Activated T-cell treated with anti-CD3 and anti-CD28 coated beads for 24 hours (primary cell): ENCODE results near the gene LORICRIN.
A peak's percentile ranks its signal among the peaks of the same experiment; 100 is the strongest.

ENCODE experiments used
- DNase-seq: peaks from one replicate; pipeline ENCODE4 v3.0.0-alpha.2; 2020; ENCODE audit warnings: low read depth

LORICRIN gene

GRCh38 chr1:153259387-153259786, at the start of gene LORICRIN:
TSS of gene LORICRIN (plus strand) at chr1:153259687. CDS start at chr1:153260950, 1,263 bp downstream.
- DNase-seq: no peak

DNA sequence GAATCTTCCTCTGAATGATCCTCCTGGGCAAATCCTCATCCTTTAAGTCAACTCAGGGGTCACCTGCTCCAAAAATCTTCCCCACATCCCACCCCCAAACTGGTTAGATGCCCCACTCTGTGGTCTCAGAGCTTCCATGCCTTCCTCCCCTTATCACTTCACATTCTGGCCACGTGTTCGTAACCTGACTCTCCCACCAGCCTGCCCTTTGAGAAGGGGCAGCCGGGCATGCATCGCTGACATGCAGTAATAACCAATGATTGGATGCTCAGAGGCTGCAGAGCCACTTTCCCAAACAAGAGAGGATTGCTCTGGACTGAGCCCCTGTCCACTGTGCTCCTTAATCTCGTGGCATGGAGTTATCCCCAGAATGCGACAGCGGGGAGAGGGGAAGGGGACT, 49.3 kb upstream of the LORICRIN start:
- no peak for DNase-seq

- DNase-seq: no peak
These were observed 47.3 kb upstream of the LORICRIN start for GRCh38 chr1:153212201-153212600.

GRCh38 chr1:153213519-153213918, 46.0 kb upstream of the LORICRIN start:
- DNase-seq: no peak

DNA sequence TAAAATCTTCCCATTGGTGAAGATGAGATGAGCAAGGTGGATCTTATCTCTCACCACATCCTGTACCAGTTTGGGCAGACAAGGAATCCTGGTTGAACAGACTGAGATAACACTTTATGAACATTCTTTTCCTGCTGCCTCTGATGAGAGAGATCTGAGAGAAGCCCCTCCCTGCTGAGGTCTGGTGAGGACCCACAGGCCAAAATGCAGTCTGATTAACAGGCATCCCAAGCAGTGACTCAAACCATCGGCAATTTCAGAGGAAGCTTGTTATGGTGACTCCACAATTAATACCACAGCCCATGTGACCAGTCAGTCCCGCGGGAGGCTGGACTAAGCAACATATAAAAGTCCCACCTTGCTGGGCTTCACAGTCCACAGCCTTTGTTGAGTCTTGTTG, 42.3 kb upstream of the LORICRIN start, which contains the start of gene PRR9:
Gene PRR9 (plus strand): TSS at position 373 of the 400 bp plus-strand sequence. CDS start 561 bp downstream, outside the sequence.
- DNase-seq: no peak

GRCh38 chr1:153217744-153218416, 41.6 kb upstream of the LORICRIN start:
- no peak for DNase-seq

GRCh38 chr1:153220606-153221303, 38.7 kb upstream of the LORICRIN start:
- no peak for DNase-seq

DNA sequence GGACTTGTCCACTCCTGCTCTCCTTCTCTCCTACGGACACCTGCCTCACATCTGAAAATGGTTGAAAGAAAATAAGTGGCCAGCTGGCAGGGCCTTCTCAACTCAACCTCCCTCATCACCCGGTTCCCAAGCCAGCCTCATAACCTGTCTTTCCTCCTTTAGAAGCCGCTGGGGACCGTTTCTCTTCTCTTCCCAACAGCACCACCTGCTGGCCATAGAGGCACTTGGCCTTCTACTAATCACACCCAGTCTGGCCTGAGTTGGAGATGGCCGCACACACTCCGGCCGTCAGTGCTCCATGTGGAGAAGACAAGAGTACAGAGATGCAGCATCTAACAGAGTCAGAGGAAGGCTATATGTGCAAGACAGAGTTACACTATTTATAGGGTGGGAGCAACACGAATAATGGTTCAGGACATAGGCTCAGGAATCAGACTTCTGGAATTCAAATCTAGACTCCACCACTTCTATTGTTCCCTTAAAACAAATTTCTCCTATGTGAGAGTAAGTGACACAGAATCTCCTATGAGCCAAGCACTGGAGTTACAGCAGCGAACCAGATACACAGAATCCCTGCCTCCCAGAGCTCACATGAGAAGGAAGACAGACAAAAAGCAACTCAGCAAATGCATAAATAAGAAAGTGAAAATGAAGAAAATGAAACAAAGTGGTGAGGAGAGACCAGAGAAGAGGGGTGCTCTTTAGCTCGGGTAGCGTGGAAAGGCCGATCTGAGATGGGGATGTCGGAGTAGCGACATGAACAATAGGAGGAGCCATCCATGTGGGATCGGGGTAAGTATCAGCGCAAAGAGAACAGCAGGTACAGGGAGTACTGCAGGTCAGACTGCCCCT, 36.2 kb upstream of the LORICRIN start:
- peak; percentile 40 for DNase-seq

GRCh38 chr1:153227810-153228209, 31.7 kb upstream of the LORICRIN start:
- no peak for DNase-seq

- no peak for DNase-seq
These were observed 31.0 kb upstream of the LORICRIN start for GRCh38 chr1:153228491-153228890.

GRCh38 chr1:153229076-153229829, 30.2 kb upstream of the LORICRIN start:
- DNase-seq: peak; percentile 7

DNA sequence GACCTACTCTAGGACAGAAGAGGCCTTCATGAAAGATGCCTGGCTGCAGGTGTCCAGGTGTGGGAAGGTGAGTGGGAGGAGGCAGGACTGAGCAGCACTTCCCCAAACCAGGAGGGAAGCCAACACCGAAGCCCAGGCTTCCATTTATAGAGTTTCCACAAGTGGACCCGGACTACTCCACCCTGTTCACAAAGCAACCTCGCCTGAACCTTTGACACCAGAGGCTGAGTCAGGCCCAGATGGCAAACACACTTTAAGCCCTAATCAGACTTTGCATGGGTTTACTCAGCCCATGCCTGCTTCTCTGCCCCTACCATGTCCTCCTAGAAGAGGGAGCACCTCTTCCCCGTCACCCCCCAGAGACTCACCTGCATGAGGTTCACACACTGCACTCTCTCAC, 28.1 kb upstream of the LORICRIN start:
- no peak for DNase-seq

GRCh38 chr1:153231785-153232184, 27.7 kb upstream of the LORICRIN start:
- no peak for DNase-seq

GRCh38 chr1:153232553-153232952, 26.9 kb upstream of the LORICRIN start:
- DNase-seq: no peak

DNA sequence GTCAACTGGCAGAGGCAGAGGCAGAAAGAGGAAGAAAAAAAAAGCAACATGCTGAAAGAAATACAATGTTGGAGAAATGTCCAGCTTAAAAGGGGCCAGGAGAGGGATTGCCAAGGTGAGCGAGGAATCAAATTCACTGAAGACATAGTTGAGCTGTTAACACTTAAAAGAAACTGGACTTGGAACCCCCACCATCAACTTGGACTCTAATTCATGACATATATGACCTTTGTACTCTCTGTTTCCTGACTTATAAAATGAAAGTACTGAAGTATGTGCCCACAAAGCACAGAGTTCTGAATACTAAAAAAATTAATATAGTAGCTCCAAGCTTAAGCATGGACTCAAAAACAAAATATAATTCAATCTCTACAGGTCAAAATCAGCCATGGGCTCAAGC, 26.0 kb upstream of the LORICRIN start:
- DNase-seq: no peak

DNA sequence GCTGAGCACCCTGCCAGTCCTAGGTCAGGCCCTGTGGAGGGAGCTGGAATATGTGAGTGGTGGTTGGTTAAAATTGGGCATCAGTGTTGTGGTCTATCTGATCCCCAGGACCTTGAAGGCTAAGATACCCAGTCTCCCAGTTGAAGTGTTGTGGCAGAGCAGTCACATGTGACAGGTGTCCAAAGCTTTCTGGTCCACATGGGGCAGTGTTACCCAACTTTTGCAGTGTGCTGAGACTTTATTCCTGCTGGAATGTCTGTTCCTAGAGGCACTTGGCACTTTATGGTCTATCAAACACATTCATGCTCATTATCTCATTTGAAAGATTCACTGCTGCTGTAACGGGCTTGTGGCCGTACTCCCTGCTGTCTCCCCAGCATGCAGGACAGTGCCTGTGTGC, 21.0 kb upstream of the LORICRIN start:
- no peak for DNase-seq

DNA sequence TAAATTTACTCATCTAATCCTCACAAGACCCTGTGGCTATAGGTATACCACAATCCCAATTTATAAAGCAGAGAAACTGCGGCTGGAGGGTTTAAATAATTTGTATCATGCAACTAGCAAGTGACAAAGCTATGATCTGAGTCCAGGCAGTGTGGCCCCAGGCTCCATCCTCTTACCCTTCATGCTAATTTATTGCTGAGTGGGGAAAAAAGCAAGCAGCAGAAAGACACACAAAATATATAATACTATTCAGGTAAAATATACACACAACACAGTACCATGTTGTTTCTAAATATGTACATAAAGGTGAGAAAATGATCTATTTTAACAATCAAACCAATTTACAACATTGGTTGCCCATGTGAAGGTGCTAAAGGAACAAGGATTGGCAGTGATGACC, 17.3 kb upstream of the LORICRIN start:
- no peak for DNase-seq

DNA sequence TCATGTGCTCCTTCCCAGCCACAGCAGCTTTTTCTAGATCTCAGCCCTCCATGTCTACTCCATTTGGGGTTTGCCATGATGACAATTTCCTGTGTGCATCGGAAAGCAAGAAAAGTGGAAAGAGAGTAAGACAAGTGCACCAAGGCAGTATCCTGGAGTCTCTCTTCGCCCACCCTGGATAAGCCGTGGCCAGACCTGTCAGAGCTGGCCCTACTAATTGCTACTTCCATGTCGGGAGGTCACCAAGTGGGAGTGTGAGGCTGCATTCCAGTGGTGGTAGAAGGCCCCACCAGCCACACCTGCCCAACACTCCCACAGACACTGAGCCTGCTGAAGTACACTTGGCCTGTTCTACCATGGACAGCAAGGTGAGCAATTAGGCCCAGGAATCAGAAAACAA, 14.0 kb upstream of the LORICRIN start:
- no peak for DNase-seq

DNA sequence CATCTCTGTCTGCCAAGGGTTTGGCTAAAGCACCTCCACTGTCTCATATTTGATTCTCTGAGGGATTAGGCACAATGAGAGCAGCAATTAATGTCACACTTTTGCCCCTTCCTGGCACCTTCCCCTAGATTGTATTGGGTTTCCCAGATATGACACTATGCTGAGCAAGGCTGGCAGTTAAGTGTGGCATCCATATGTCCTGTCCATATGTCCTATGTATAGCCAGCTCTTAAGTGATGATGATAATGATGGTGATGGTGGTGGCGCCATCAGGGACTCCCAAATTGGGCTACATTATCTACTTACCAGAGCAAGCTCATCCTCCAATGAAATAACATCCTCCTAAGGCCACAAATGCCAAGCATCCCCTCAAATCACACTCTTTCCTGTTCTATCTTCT, 13.5 kb upstream of the LORICRIN start:
- DNase-seq: no peak

GRCh38 chr1:153246825-153247224, 12.7 kb upstream of the LORICRIN start:
- DNase-seq: no peak

- DNase-seq: no peak
These were observed 11.2 kb upstream of the LORICRIN start for GRCh38 chr1:153248176-153248879.
